ENCODE data around the gene SLC1A3.

The SLC1A3 gene

GRCh38 chr5:36720688-36721087, 114.3 kb downstream of the SLC1A3 start:
- H3K27ac ChIP-seq = no peak overlapping the region
- no peak for TF ChIP-seq ZFX (IDR thresholded peaks at IDR 0.05)
- TF ChIP-seq CTCF (conservative IDR thresholded peaks at IDR 0.05) = no peak

GRCh38 chr5:36721664-36722235, 115.3 kb downstream of the SLC1A3 start:
- TF ChIP-seq CTCF (conservative IDR thresholded peaks at IDR 0.05) = no peak
- TF ChIP-seq ZFX (IDR thresholded peaks at IDR 0.05) = no peak
- H3K27ac ChIP-seq = no peak overlapping the region

GRCh38 chr5:36722900-36723299, 116.5 kb downstream of the SLC1A3 start:
- TF ChIP-seq ZFX (IDR thresholded peaks at IDR 0.05) = no peak
- TF ChIP-seq CTCF (conservative IDR thresholded peaks at IDR 0.05) = no peak
- H3K27ac ChIP-seq = no peak overlapping the region

GRCh38 chr5:36723912-36724311, 117.5 kb downstream of the SLC1A3 start:
- H3K27ac ChIP-seq = no peak overlapping the region
- TF ChIP-seq CTCF (conservative IDR thresholded peaks at IDR 0.05) = no peak
- TF ChIP-seq ZFX (IDR thresholded peaks at IDR 0.05) = no peak

- H3K27ac ChIP-seq = no peak overlapping the region
- TF ChIP-seq CTCF (conservative IDR thresholded peaks at IDR 0.05) (no peak), ZFX (IDR thresholded peaks at IDR 0.05) (no peak)
Observed at GRCh38 chr5:36724467-36725332, 118.3 kb downstream of the SLC1A3 start.

- H3K27ac ChIP-seq = no peak overlapping the region
- TF ChIP-seq ZFX (IDR thresholded peaks at IDR 0.05) = no peak
- TF ChIP-seq CTCF (conservative IDR thresholded peaks at IDR 0.05) = no peak
Observed at GRCh38 chr5:36726317-36726716, 119.9 kb downstream of the SLC1A3 start.

GRCh38 chr5:36726767-36727166, 120.4 kb downstream of the SLC1A3 start:
- no peak for TF ChIP-seq ZFX (IDR thresholded peaks at IDR 0.05)
- TF ChIP-seq CTCF (conservative IDR thresholded peaks at IDR 0.05) = no peak
- no peak overlapping the region for H3K27ac ChIP-seq

Measured in C4-2B (cell line).